ENCODE results near the gene CPHXL.

CPHXL gene

GRCh38 chr16:75701361-75701760 is 24.9 kb downstream of the CPHXL start, which contains the start of gene DUXB:
Gene DUXB (minus strand): TSS chr16:75701461. CDS start chr16:75701418, 43 bp downstream.
- no peak for DNase-seq (ENCODE audit: low read depth in 2 of 2)

GRCh38 chr16:75697571-75697970 is 28.7 kb downstream of the CPHXL start:
- no peak for DNase-seq (ENCODE audit: low read depth in 2 of 2)

- DNase-seq (ENCODE audit: low read depth in 2 of 2), result no peak
Measured at GRCh38 chr16:75695708-75696107, 30.6 kb downstream of the CPHXL start.

GRCh38 chr16:75687361-75687760 is 38.9 kb downstream of the CPHXL start:
- no peak for DNase-seq (ENCODE audit: low read depth in 2 of 2)

- DNase-seq (ENCODE audit: low read depth in 2 of 2), result no peak
Measured at GRCh38 chr16:75682308-75682707, 44.0 kb downstream of the CPHXL start.

- DNase-seq (ENCODE audit: low read depth in 2 of 2), result no peak
Measured at GRCh38 chr16:75679366-75679765, 46.9 kb downstream of the CPHXL start.

GRCh38 chr16:75676909-75677308 is 49.4 kb downstream of the CPHXL start, which contains the start of gene CPHXL2:
Gene CPHXL2 (minus strand): TSS chr16:75677009. CDS start chr16:75676999, 10 bp downstream.
- no peak for DNase-seq (ENCODE audit: low read depth in 2 of 2)

GRCh38 chr16:75667503-75667902 is 58.8 kb downstream of the CPHXL start:
- DNase-seq (ENCODE audit: low read depth in 2 of 2), result no peak

Measured in stimulated activated CD4-positive, alpha-beta T cell treated with anti-CD3 and anti-CD28 coated beads, Interleukin-15, amount 100 ng/mL, for 48 hours (primary cell).